Right atrium auricular region (tissue), 2 donors: ENCODE measurements around the gene KEL. TPM values are rescaled to one million over a fixed set of nuclear protein-coding genes. Genes with fewer than 3 reads are reported as not detected.

ENCODE experiments used
- DNase-seq: peaks from one replicate; pipeline ENCODE4 v3.0.0-alpha.2; 2019; ENCODE audit warnings: low spot score
- H3K27ac ChIP-seq, 2 donors: fragments of 200-600 bp; sonication (generic); 1 replicate in 1 of 2; 2 replicates in 1 of 2; pipeline ENCODE4 v1.5.1; 2016 to 2019
- H3K27me3 ChIP-seq, 2 donors: fragments of 200-600 bp; sonication (generic); one replicate each; pipeline versions ENCODE4 v1.5.1 to v1.6.0; 2017 to 2019
- H3K36me3 ChIP-seq: fragments of 200-600 bp; sonication (generic); one replicate; pipeline ENCODE4 v1.5.1; 2016
- H3K4me1 ChIP-seq, 2 donors: fragments of 200-600 bp; sonication (generic); one replicate each; pipeline versions ENCODE4 v1.5.1 to v1.6.0; 2017 to 2019
- H3K4me3 ChIP-seq, 2 donors: fragments of 200-600 bp; sonication (generic); 1 replicate in 1 of 2; 2 replicates in 1 of 2; pipeline ENCODE4 v1.5.1; 2017 to 2019; ENCODE audit warnings: mild to moderate bottlenecking in 1 of 2, moderate library complexity in 1 of 2
- H3K9me3 ChIP-seq, 2 donors: fragments of 200-600 bp; sonication (generic); one replicate each; pipeline ENCODE4 v1.5.1; 2019
- total RNA-seq, 2 donors: library from RNA; depleted of rRNA; stranded (reverse); fragments of >200 nt; gene quantifications; one replicate each; pipeline ENCODE4 v1.1.0, GENCODE V29; 2016
- TF ChIP-seq, protein P1 (sequence below), 2 donors: fragments of 200-600 bp; sonication (generic); IDR thresholded peaks; one replicate each; pipeline ENCODE4 v1.5.1; 2019; ENCODE audit warnings: antibody characterized with exemption in 2 of 2

KEL gene
- total RNA-seq: under 1 TPM in 1 of 2 donors, not detected in 1; 0.12 TPM

DNA sequence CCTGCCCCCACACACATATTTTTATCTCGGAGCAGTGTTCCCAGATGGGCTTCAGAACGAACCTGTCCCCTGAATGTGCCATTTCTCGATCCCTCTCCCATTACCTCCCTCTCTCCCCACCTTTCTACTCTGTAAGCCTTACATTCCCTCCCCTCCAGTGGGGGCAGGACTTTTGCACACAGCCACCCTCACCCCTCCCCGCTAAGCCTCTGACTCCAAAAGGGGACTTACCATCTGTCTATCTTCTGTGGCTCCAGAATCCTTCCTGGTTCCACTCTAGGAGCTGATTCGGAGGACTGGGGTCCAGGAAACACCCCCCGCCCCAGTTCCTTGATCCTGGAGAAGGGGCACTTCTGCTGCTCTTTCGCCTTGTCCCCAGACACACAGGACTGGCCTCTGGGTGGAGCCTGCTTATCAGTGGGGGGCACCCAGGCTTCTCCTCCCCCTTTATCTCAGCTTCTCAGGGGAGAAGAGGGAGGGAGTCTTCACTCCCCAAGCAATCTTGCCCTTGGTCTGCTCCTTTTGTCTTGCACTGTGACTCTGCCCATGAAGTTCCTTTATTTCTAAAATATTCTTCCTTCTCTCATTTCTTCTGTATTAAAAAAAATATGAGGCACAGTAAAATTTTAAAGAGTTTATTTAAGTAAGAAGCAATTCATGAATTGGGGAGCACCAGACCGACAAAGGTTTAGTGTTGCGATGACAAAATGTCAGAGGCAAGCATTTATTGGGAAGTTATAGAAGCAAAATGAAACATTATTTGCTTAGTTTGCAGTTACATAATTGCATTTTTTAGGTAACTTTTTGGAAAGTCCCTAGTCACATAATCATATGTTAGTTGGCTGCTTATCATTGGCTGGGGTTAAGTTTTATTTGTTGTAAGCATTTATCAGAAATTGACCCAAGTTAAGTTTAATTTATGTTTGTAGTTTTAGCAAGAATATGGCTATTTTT, at the start of gene KEL:
TSS of gene KEL (minus strand) at position 391 of the 954 bp plus-strand sequence. CDS start at position 234, 157 bp downstream.
- no peak for DNase-seq
- TF ChIP-seq, protein P1, sequence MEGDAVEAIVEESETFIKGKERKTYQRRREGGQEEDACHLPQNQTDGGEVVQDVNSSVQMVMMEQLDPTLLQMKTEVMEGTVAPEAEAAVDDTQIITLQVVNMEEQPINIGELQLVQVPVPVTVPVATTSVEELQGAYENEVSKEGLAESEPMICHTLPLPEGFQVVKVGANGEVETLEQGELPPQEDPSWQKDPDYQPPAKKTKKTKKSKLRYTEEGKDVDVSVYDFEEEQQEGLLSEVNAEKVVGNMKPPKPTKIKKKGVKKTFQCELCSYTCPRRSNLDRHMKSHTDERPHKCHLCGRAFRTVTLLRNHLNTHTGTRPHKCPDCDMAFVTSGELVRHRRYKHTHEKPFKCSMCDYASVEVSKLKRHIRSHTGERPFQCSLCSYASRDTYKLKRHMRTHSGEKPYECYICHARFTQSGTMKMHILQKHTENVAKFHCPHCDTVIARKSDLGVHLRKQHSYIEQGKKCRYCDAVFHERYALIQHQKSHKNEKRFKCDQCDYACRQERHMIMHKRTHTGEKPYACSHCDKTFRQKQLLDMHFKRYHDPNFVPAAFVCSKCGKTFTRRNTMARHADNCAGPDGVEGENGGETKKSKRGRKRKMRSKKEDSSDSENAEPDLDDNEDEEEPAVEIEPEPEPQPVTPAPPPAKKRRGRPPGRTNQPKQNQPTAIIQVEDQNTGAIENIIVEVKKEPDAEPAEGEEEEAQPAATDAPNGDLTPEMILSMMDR (IDR thresholded peaks at IDR 0.05): no peak

DNA sequence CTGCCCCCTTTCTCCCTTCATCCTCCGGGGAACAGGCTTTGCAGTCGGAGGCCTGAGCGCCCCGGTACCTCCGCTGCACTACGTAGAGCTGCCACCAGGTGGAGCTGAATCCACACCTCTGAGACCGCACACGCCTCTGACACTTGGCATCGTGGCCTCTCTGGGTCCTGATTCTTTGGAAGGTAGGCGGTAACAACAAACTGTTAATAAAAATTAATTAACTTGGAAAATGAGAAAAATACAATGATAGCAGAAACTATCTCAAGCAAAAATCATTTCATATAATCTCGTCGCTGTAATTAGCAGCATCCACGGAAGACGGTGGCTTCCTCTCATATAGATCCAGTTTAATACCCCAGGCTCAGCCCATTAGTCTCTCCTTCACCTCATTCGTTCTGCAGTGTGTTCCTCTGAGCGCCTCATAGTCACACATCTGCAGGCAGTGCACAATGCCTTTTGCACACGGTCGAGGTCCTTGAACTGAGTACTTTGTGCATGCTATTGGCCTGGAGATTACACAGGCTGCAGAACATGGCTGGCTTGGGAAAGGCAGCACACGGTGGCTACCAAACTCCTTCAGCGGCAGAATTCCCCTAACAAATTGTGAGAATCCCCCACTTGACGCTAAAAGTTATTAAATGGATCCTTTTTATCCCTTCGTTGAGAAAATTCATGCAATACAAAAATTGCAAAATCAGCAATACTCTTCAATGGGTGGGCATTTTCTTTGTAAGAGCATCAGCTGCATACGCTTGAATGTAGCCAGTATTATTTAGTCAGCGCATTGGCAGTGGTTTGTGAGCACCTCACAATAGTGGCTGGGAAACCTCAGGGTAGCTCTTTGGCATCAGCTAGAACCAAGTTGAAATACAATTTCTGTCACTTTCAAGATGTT, 46.1 kb upstream of the KEL start:
- H3K27ac ChIP-seq: no peak overlapping the region
- H3K4me3 ChIP-seq: no peak overlapping the region
- TF ChIP-seq, protein P1 (IDR thresholded peaks at IDR 0.05): peak; percentile 91 to 96
- no peaks in the 10 kb centered on the region for H3K27me3 ChIP-seq
- no peaks in the 10 kb centered on the region for H3K36me3 ChIP-seq
- peaks cover 0 to under 1% of the 10 kb centered on the region in 2 donors for H3K4me1 ChIP-seq
- H3K9me3 ChIP-seq: no peaks in the 10 kb centered on the region
- peak; percentile 87 for DNase-seq

More for the DNA sequence above, at the start of gene KEL:
- peaks cover 0 to 2% of the 10 kb centered on the region in 2 donors for H3K27me3 ChIP-seq
- H3K9me3 ChIP-seq: no peaks in the 10 kb centered on the region
- no peak within 1 kb of the TSS for H3K27ac ChIP-seq
- no peak within 1 kb of the TSS for H3K4me3 ChIP-seq
- H3K4me1 ChIP-seq: no peaks in the 10 kb centered on the region
- H3K36me3 ChIP-seq: no peaks in the 10 kb centered on the region

GRCh38 chr7:143005632-143006260, 43.6 kb upstream of the KEL start:
- H3K4me1 ChIP-seq: peaks cover 0 to 5% of the 10 kb centered on the region in 2 donors
- no peak overlapping the region for H3K27ac ChIP-seq
- DNase-seq: no peak
- no peak overlapping the region for H3K4me3 ChIP-seq
- no peaks in the 10 kb centered on the region for H3K27me3 ChIP-seq
- H3K9me3 ChIP-seq: peaks cover 0 to 9% of the 10 kb centered on the region in 2 donors
- TF ChIP-seq, protein P1 (IDR thresholded peaks at IDR 0.05): no peak
- H3K36me3 ChIP-seq: no peaks in the 10 kb centered on the region

- H3K9me3 ChIP-seq: peaks cover 0 to 9% of the 10 kb centered on the region in 2 donors
- no peak for DNase-seq
- H3K4me3 ChIP-seq: no peak overlapping the region
- H3K27me3 ChIP-seq: no peaks in the 10 kb centered on the region
- peaks cover 0 to 5% of the 10 kb centered on the region in 2 donors for H3K4me1 ChIP-seq
- no peaks in the 10 kb centered on the region for H3K36me3 ChIP-seq
- TF ChIP-seq, protein P1 (IDR thresholded peaks at IDR 0.05): peak; percentile 61 to 79
- no peak overlapping the region for H3K27ac ChIP-seq
Measured at GRCh38 chr7:143003393-143004051, 41.4 kb upstream of the KEL start.

- Histone ChIP-seq H3K27ac (no peak overlapping the region), H3K36me3 (no peaks in the 10 kb centered on the region), H3K4me3 (no peak overlapping the region)
Measured at GRCh38 chr7:143002898-143003297, 40.7 kb upstream of the KEL start.

More at GRCh38 chr7:143002898-143003297, 40.7 kb upstream of the KEL start:
- DNase-seq: no peak
- TF ChIP-seq, protein P1 (IDR thresholded peaks at IDR 0.05): no peak
- Histone ChIP-seq H3K27me3 (no peaks in the 10 kb centered on the region), H3K4me1 (peaks cover 0 to 5% of the 10 kb centered on the region in 2 donors), H3K9me3 (peaks cover 0 to 9% of the 10 kb centered on the region in 2 donors)
